Naive B cell (primary cell): ENCODE measurements around the gene C12orf57. TPM values are rescaled to one million over a fixed set of nuclear protein-coding genes. Genes with fewer than 3 reads are reported as not detected.
A peak's percentile ranks its signal among the peaks of the same experiment; 100 is the strongest.

Experiments
- ATAC-seq, 2 donors: fragments of 150-1000 bp; cut with Tn5 transposase; 2 replicates each; pipeline ENCODE4 v1.10.0; 2021; ENCODE audit warnings: low read depth in 2 of 2, mild to moderate bottlenecking in 2 of 2, moderate library complexity in 2 of 2
- DNase-seq: peaks from one replicate; pipeline ENCODE4 v3.0.0; 2022
- H3K27ac Mint-ChIP-seq, 6 donors: one replicate each; pipeline ENCODE4 v1.8.0; 2020 to 2022; ENCODE audit warnings: mild to moderate bottlenecking in 6 of 6, mixed read lengths in 6 of 6, moderate library complexity in 5 of 6, inconsistent platforms in 2 of 6
- H3K27me3 Mint-ChIP-seq, 3 donors: one replicate each; pipeline ENCODE4 v1.8.0; 2021 to 2022; ENCODE audit warnings: mixed read lengths in 3 of 3, mild to moderate bottlenecking in 1 of 3
- H3K36me3 Mint-ChIP-seq, 2 donors: one replicate each; pipeline ENCODE4 v1.8.0; 2020 to 2022; ENCODE audit warnings: mixed read lengths in 2 of 2, inconsistent platforms in 1 of 2, mild to moderate bottlenecking in 1 of 2
- H3K4me1 Mint-ChIP-seq, 3 donors: one replicate each; pipeline ENCODE4 v1.8.0; 2020 to 2022; ENCODE audit warnings: mixed read lengths in 3 of 3, inconsistent platforms in 1 of 3, mild to moderate bottlenecking in 1 of 3, moderate library complexity in 1 of 3
- H3K4me3 Mint-ChIP-seq, 8 donors: one replicate each; pipeline ENCODE4 v1.8.0; 2020 to 2022; ENCODE audit warnings: mild to moderate bottlenecking in 8 of 8, mixed read lengths in 8 of 8, moderate library complexity in 8 of 8, inconsistent platforms in 2 of 8
- H3K9me3 Mint-ChIP-seq, 7 donors: one replicate each; pipeline ENCODE4 v1.8.0; 2020 to 2022; ENCODE audit warnings: mixed read lengths in 7 of 7, mild to moderate bottlenecking in 5 of 7, inconsistent platforms in 2 of 7, moderate library complexity in 1 of 7
- polyA plus RNA-seq, 6 donors: library from polyadenylated mRNA; unstranded; fragments of 300-500 nt; fragmentation: Illumina TruSeq; gene quantifications; one replicate each; pipeline ENCODE4 v1.2.3, GENCODE V29; 2021; ENCODE audit warnings: low read depth in 6 of 6

C12orf57 gene
- polyA plus RNA-seq, 6 donors from 2014 or later = 126 to 211 (median 194) TPM

DNA sequence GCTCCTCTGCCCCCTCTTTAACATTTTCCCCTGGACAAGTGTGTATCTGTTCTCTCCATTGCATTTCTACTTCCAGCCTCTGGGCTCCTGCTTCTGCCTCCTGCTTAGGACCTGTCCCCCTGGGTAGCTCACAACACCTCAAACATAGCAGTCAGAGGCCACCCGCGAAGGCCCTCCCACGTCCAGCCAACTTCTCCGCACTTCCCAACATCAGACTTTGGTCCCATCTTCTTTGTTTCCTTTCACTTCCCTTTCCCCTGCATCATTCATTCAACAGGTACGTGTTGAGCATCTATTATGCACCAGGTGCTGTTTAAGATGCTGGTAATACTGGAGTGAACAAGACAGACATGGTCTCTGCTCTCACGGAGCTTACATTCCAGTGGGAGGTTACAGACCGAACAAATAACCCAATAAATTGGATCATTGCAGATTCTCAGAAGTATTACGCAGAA, 3.1 kb downstream of the C12orf57 start:
- no peaks in the 10 kb centered on the region for H3K27me3 Mint-ChIP-seq
- no peak for DNase-seq

DNA sequence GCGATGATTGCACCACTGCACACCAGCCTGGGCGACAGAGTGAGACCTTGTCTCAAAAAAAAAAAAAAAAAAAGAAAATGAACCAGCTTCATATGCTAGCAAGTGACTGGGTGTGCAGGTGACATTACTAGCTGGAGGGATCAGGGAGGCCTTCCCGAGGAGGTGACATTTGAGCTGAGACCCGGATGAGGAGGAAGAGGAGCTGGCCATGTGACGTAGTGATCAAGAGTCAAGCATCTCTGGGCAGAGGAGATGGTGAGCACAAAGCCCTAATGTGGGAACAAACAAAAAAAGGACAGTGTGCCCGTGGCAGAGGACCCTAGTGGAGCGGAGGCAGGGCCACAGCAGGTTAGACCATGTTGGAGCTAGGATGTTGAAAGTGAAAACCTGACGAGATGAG, 3.8 kb downstream of the C12orf57 start:
- H3K36me3 Mint-ChIP-seq = peaks cover 4 to 11% of the 10 kb centered on the region in 2 donors
- peak overlapping the region; percentile 72 to 98 (median 86) for H3K4me3 Mint-ChIP-seq
- peak overlapping the region; percentile 53 to 98 (median 96) for H3K27ac Mint-ChIP-seq
- H3K9me3 Mint-ChIP-seq = no peaks in the 10 kb centered on the region
- no peaks in the 10 kb centered on the region for H3K27me3 Mint-ChIP-seq
- ATAC-seq = no peak
- DNase-seq = no peak
- H3K4me1 Mint-ChIP-seq = peaks cover 66 to 83% (median 82%) of the 10 kb centered on the region in 3 donors

More for the DNA sequence above, 3.1 kb downstream of the C12orf57 start:
- H3K4me1 Mint-ChIP-seq = peaks cover 69 to 89% (median 88%) of the 10 kb centered on the region in 3 donors
- H3K4me3 Mint-ChIP-seq = peak overlapping the region; percentile 72 to 98 (median 96)
- peak overlapping the region; percentile 57 to 98 (median 95) for H3K27ac Mint-ChIP-seq
- H3K36me3 Mint-ChIP-seq = peaks cover 0 to 5% of the 10 kb centered on the region in 2 donors
- H3K9me3 Mint-ChIP-seq = no peaks in the 10 kb centered on the region
- no peak for ATAC-seq

DNA sequence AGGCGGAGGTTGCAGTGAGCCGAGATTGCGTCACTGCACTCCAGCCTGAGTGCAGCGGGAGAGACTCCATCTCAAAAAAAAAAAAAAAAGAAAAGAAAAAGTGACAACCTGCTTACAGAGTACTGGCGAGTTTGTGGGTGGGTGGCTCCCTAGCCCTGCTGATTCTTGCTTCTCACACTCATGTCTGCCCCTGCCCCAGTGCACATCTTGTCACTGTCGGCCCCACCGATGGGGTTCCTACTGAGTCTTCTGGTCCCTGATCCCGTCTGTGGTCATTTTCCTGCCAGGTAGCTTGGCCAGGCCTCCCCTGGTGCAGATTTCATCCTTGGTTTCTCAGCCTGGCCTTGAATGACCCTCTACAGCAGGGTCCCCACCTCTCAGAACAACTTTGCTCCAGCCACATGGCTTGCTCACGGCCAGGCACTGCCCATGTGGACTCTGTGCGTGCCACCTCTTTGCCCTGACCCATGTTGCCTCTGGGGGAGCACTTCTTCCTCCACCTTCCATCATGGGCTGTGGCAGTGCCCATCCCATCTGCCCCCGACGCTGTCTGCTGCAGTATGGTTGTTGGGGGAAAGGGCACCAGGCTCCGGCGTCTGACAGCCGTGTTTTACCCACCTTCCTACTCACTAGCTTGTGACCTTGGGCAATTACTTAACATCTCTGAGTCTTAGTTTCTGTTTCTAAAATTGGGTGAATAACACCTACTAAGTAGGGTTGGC, 5.2 kb downstream of the C12orf57 start:
- ATAC-seq (peak; percentile 3 to 4), DNase-seq (peak; percentile 51)
- Mint-ChIP-seq H3K27ac (peak overlapping the region; percentile 93 to 99 (median 96)), H3K9me3 (no peaks in the 10 kb centered on the region), H3K27me3 (no peaks in the 10 kb centered on the region), H3K4me3 (peak overlapping the region; percentile 79 to 98 (median 90)), H3K4me1 (peaks cover 67 to 77% (median 75%) of the 10 kb centered on the region in 3 donors), H3K36me3 (peaks cover 10 to 26% of the 10 kb centered on the region in 2 donors)

DNA sequence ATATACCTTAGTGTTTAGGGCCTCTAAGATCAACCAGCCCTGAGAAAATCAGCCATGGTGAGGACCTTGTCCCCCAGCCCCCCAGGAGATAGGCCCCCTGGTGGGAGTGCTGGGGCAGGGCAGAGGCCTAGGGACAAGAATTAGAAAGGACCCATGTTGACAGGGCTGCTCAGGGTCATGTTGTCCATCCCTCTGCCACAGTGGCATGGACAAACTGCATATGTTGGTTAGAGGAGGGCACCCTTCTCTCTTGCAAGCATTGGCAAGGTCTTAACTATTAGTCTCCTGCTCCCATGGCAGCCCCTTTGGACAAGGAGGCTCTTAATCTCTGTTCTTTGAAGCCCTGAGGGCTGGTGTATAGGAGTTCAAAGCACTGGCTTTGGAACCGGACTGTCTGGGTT, 6.6 kb downstream of the C12orf57 start:
- no peak for ATAC-seq
- Mint-ChIP-seq H3K9me3 (no peaks in the 10 kb centered on the region), H3K4me1 (peaks cover 73 to 80% (median 74%) of the 10 kb centered on the region in 3 donors), H3K4me3 (peak overlapping the region; percentile 90 to 99 (median 98)), H3K27me3 (no peaks in the 10 kb centered on the region), H3K27ac (peak overlapping the region in 5 of 6 donors; percentile 95 to 98 (median 96)), H3K36me3 (peaks cover 10 to 36% of the 10 kb centered on the region in 2 donors)
- DNase-seq = no peak

DNA sequence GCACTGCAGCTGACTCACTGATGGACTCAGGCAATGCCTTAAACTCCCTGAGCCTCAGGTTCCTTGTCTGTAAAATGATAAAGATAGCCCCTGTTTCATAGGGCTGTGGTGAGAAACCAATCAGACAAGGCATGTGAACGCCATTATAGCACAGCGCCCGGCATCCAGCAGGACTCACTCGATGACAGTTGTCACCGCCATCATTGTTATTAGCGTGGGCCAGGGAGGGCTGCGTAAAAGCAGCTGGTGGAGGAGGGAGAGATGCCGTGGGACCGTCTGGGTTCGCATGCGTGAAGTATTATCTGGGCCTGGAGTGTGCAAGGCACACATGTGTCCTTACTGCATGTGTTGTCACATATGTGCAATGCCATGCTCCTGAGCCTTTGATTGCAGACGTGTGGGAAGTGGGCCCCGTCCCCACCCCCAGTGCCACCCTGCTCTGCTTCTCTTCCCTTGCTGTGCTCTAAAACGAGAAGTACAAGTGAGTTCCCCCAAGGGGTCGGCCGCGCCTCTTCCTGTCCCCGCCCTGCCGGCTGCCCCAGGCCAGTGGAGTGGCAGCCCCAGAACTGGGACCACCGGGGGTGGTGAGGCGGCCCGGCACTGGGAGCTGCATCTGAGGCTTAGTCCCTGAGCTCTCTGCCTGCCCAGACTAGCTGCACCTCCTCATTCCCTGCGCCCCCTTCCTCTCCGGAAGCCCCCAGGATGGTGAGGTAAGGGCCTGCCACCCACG, 7.2 kb downstream of the C12orf57 start, which contains the start of gene PTPN6:
TSS of gene PTPN6 (plus strand) at position 546 of the 730 bp plus-strand sequence. CDS start at position 703, 157 bp downstream.
- H3K36me3 Mint-ChIP-seq = peaks cover 10 to 41% of the 10 kb centered on the region in 2 donors
- DNase-seq (peak; percentile 90), ATAC-seq (peak; percentile 70 to 72)
- peak within 1 kb of the TSS; percentile 71 to 98 (median 96) for H3K27ac Mint-ChIP-seq
- peak within 1 kb of the TSS; percentile 90 to 99 (median 98) for H3K4me3 Mint-ChIP-seq
- no peaks in the 10 kb centered on the region for H3K27me3 Mint-ChIP-seq
- no peaks in the 10 kb centered on the region for H3K9me3 Mint-ChIP-seq
- H3K4me1 Mint-ChIP-seq = peaks cover 74 to 80% (median 75%) of the 10 kb centered on the region in 3 donors

DNA sequence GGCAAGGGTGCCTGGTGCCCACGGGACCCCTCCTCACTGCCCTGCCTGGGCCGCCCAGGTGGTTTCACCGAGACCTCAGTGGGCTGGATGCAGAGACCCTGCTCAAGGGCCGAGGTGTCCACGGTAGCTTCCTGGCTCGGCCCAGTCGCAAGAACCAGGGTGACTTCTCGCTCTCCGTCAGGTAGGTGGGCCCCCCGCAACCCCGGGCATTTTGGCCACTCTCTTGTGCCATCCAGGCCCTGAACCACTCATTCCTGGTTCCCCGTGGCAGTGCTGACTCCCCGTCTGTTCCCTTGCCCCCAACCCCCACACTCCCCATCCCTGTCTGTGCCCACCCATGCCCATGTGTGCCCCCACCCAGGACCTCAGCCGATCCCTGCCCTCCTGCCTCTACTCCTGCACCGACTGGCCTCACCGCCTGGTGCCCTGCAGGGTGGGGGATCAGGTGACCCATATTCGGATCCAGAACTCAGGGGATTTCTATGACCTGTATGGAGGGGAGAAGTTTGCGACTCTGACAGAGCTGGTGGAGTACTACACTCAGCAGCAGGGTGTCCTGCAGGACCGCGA, 7.8 kb downstream of the C12orf57 start:
- peak overlapping the region; percentile 90 to 99 (median 98) for H3K4me3 Mint-ChIP-seq
- no peak for ATAC-seq
- peaks cover 74 to 80% (median 75%) of the 10 kb centered on the region in 3 donors for H3K4me1 Mint-ChIP-seq
- no peak for DNase-seq
- no peaks in the 10 kb centered on the region for H3K9me3 Mint-ChIP-seq
- no peaks in the 10 kb centered on the region for H3K27me3 Mint-ChIP-seq
- peaks cover 10 to 48% of the 10 kb centered on the region in 2 donors for H3K36me3 Mint-ChIP-seq
- peak overlapping the region; percentile 39 to 98 (median 89) for H3K27ac Mint-ChIP-seq

DNA sequence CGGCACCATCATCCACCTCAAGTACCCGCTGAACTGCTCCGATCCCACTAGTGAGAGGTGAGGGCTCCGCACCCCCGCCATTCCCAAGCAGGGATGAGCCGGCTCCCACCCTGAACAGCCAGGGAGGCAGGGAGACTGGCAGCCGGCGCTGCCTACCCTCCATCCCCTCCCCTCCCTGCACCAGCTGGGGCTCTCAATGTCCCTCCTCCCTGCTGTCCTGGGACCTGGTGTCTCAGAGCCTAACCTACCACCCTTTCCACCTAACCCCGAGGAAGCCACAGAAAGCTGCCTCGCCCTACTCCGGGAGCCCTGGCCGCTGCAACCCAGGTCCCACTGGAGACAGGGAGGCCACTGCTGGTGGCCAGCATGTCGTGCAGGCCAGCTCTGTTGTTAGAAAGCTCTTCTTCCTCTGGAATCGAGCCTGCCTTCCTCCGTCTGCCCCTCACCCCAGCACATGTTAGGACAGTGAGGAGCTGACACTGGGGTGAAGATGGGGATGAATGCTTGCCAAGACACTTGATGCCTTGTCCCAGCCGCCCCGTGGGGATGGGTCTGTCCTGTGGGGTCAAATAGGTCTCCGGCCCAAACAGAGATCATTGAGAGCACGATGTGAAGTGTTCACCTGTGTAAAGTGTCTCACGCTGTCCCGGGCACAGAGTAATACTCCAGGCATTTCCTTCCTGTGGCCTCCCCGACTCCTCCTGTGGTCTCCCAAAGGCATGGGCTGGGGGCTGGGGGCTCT, 8.5 kb downstream of the C12orf57 start:
- Mint-ChIP-seq H3K36me3 (peaks cover 10 to 55% of the 10 kb centered on the region in 2 donors), H3K9me3 (no peaks in the 10 kb centered on the region), H3K27ac (peak overlapping the region; percentile 71 to 98 (median 98)), H3K4me1 (peaks cover 74 to 80% (median 76%) of the 10 kb centered on the region in 3 donors), H3K27me3 (no peaks in the 10 kb centered on the region), H3K4me3 (peak overlapping the region; percentile 90 to 99 (median 98))
- DNase-seq = no peak
- no peak for ATAC-seq

DNA sequence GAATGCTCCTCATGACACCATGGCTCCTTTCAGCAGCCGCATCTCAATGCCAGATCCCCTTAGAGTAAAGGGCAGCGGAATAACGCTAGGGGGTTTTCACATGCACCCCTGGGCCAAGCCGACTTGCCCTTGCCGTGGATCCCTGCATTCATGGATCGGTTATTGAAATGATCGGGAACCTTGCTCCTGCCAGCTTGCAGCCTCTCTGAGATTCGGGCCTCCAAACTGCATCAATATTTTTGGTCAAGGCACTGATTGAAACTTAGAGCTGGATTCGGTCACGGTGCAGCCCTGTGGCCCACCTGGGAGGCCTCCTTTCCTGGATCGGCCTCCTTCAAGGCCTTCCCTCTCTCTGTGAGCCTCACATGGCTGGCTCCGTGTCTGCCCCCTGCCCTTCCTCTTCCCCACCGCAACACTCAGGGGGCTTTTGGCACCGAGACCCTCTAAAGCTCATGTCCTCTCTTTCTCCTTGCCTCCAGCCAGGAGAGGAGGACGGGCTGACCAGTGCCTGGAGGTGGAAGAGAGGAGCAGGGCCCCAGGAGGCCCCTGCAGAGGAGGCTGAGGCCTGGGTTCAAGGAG, 9.1 kb downstream of the C12orf57 start:
- Mint-ChIP-seq H3K36me3 (peaks cover 10 to 56% of the 10 kb centered on the region in 2 donors), H3K27me3 (no peaks in the 10 kb centered on the region), H3K4me1 (peaks cover 70 to 80% (median 73%) of the 10 kb centered on the region in 3 donors), H3K27ac (peak overlapping the region; percentile 53 to 98 (median 98)), H3K9me3 (no peaks in the 10 kb centered on the region), H3K4me3 (peak overlapping the region; percentile 90 to 99 (median 98))
- DNase-seq (no peak), ATAC-seq (no peak)

DNA sequence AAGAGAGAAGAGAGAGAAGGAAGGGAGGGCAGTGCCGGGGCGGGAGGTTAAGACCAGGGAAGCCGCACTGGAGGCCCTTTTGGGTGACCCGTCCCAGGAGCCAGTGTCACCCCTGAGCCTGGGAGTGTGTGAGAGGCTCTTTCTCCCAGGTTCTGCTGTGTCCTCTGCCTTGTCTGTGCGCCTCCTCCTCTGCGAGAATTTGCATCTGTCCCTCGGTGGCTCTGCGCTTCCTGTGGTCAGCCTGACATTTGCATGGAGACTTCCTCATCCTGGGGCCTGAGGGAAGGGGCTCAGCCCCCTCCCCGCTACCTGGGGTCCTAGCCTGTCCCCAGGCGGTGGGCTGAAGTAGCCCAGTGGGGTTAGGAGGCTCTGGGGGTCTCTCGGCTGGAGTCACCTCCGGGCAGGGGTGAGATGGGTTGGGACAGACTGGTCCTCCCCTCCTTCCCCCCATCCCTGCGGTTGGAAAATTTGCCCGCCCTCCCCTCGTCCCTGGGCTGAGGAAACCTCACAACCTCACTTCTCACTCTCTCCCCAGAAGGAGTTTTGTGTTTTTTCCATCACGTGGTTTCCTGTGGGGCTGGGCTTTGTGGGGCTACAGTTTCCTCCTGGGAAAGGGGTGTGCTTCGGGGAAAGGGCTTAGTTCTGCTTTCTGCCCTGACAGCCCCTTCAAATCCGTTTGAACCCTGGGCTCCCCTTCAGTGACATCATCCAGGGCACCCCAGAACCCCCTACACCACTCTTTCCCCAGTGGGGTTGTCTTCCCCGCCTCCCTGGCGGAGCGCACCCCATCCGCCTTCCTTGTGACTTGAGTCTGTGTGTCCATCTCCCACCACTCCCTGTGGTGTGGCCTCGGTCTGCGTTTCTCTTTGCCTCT, 9.9 kb downstream of the C12orf57 start:
- H3K36me3 Mint-ChIP-seq = peaks cover 17 to 62% of the 10 kb centered on the region in 2 donors
- peak overlapping the region; percentile 92 to 98 (median 98) for H3K27ac Mint-ChIP-seq

DNA sequence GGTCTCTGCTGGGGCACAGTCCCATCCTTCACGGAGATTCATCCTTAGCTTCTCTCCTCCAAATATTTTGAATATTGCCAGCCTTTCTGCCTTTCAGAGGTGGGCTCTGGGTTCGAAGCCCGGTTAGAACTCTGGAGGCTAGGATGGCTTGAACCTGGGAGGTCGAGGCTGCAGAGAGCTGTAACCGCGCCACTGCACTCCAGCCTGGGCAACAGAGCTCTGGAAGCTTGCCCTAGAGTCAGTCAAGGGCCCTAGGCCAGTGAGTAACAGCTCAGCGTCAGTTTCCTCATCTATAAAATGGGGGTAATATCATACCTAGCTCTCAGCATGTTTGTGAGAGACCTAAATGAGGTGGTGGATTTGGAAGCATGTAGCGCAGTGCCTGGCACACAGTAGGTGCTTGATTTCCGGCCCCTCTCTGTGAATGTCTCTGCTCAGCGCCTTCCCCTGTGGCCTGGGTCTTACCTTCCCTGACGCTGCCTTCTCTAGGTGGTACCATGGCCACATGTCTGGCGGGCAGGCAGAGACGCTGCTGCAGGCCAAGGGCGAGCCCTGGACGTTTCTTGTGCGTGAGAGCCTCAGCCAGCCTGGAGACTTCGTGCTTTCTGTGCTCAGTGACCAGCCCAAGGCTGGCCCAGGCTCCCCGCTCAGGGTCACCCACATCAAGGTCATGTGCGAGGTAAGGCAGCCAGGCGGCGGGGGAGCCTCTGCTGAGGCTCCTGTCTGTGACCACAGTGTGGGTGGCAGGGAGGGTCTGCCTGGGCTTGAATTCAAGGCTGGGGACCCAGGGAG, 10.7 kb downstream of the C12orf57 start:
- Mint-ChIP-seq H3K9me3 (no peaks in the 10 kb centered on the region), H3K27me3 (no peaks in the 10 kb centered on the region), H3K4me3 (peak overlapping the region; percentile 90 to 99 (median 98)), H3K36me3 (peaks cover 25 to 71% of the 10 kb centered on the region in 2 donors), H3K27ac (peak overlapping the region; percentile 92 to 98 (median 98)), H3K4me1 (peaks cover 71 to 80% (median 73%) of the 10 kb centered on the region in 3 donors)
- ATAC-seq (no peak), DNase-seq (no peak)

More for the DNA sequence above, 9.9 kb downstream of the C12orf57 start:
- DNase-seq = peak; percentile 83
- Mint-ChIP-seq H3K4me3 (peak overlapping the region; percentile 90 to 99 (median 98)), H3K27me3 (no peaks in the 10 kb centered on the region), H3K9me3 (no peaks in the 10 kb centered on the region), H3K4me1 (peaks cover 71 to 80% (median 73%) of the 10 kb centered on the region in 3 donors)
- ATAC-seq = peak; percentile 50 to 57
